C4-2B (cell line): Measurements from ENCODE around the gene PDZD2.

ENCODE experiments used
- ZFX ChIP-seq: fragments of 450-650 bp; IDR thresholded peaks from 2 replicates; pipeline ENCODE4 v1.6.1; 2017
- TF ChIP-seq, protein P1 (sequence below): fragments of 450-650 bp; conservative IDR thresholded peaks from 2 replicates; pipeline ENCODE4 v1.5.1; 2017; ENCODE audit warnings: mild to moderate bottlenecking

GRCh38 chr5:32024751-32025150, 385.8 kb downstream of the PDZD2 start:
- TF ChIP-seq, protein P1, sequence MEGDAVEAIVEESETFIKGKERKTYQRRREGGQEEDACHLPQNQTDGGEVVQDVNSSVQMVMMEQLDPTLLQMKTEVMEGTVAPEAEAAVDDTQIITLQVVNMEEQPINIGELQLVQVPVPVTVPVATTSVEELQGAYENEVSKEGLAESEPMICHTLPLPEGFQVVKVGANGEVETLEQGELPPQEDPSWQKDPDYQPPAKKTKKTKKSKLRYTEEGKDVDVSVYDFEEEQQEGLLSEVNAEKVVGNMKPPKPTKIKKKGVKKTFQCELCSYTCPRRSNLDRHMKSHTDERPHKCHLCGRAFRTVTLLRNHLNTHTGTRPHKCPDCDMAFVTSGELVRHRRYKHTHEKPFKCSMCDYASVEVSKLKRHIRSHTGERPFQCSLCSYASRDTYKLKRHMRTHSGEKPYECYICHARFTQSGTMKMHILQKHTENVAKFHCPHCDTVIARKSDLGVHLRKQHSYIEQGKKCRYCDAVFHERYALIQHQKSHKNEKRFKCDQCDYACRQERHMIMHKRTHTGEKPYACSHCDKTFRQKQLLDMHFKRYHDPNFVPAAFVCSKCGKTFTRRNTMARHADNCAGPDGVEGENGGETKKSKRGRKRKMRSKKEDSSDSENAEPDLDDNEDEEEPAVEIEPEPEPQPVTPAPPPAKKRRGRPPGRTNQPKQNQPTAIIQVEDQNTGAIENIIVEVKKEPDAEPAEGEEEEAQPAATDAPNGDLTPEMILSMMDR = no peak
- TF ChIP-seq ZFX = no peak
